Ishikawa (cell line): ENCODE data around the gene HCST.

Source experiments
- CEBPB ChIP-seq: IDR thresholded peaks from 2 replicates; pipeline ENCODE4 v1.6.1; 2012
- CREB1 ChIP-seq: IDR thresholded peaks from 2 replicates; pipeline ENCODE4 v1.6.1; 2012; ENCODE audit warnings: low read depth
- EP300 ChIP-seq: IDR thresholded peaks from 2 replicates; pipeline ENCODE4 v1.6.1; 2012; ENCODE audit warnings: borderline replicate concordance
- FOXM1 ChIP-seq: IDR thresholded peaks from 2 replicates; pipeline ENCODE4 v1.6.1; 2012; ENCODE audit warnings: low read depth, borderline replicate concordance
- MAX ChIP-seq: IDR thresholded peaks from 2 replicates; pipeline ENCODE4 v1.6.1; 2012
- NFIC ChIP-seq: IDR thresholded peaks from 2 replicates; pipeline ENCODE4 v1.6.1; 2012
- RAD21 ChIP-seq: IDR thresholded peaks from 2 replicates; pipeline ENCODE4 v1.6.1; 2012; ENCODE audit warnings: low read depth
- TAF1 ChIP-seq: IDR thresholded peaks from 2 replicates; pipeline ENCODE4 v1.6.1; 2012; ENCODE audit warnings: low read depth, mild to moderate bottlenecking
- TCF12 ChIP-seq: IDR thresholded peaks from 2 replicates; pipeline ENCODE4 v1.6.1; 2012; ENCODE audit warnings: low read depth
- TEAD4 ChIP-seq: IDR thresholded peaks from 2 replicates; pipeline ENCODE4 v1.6.1; 2012
- USF1 ChIP-seq: IDR thresholded peaks from 2 replicates; pipeline ENCODE4 v1.6.1; 2012
- YY1 ChIP-seq: IDR thresholded peaks from 2 replicates; pipeline ENCODE4 v1.6.1; 2012; ENCODE audit warnings: low read depth
- ZBTB7A ChIP-seq: IDR thresholded peaks from 2 replicates; pipeline ENCODE4 v1.6.1; 2012; ENCODE audit warnings: low read depth
- TF ChIP-seq, protein P1 (sequence below): IDR thresholded peaks from 2 replicates; pipeline ENCODE4 v1.6.1; 2012; ENCODE audit warnings: low read depth, mild to moderate bottlenecking

- TF ChIP-seq YY1 (no peak), TAF1 (no peak), EP300 (no peak), TCF12 (no peak), TEAD4 (no peak), FOXM1 (no peak), CREB1 (no peak), CEBPB (no peak), MAX (no peak), RAD21 (no peak), NFIC (no peak), USF1 (no peak), ZBTB7A (no peak)
- TF ChIP-seq, protein P1, sequence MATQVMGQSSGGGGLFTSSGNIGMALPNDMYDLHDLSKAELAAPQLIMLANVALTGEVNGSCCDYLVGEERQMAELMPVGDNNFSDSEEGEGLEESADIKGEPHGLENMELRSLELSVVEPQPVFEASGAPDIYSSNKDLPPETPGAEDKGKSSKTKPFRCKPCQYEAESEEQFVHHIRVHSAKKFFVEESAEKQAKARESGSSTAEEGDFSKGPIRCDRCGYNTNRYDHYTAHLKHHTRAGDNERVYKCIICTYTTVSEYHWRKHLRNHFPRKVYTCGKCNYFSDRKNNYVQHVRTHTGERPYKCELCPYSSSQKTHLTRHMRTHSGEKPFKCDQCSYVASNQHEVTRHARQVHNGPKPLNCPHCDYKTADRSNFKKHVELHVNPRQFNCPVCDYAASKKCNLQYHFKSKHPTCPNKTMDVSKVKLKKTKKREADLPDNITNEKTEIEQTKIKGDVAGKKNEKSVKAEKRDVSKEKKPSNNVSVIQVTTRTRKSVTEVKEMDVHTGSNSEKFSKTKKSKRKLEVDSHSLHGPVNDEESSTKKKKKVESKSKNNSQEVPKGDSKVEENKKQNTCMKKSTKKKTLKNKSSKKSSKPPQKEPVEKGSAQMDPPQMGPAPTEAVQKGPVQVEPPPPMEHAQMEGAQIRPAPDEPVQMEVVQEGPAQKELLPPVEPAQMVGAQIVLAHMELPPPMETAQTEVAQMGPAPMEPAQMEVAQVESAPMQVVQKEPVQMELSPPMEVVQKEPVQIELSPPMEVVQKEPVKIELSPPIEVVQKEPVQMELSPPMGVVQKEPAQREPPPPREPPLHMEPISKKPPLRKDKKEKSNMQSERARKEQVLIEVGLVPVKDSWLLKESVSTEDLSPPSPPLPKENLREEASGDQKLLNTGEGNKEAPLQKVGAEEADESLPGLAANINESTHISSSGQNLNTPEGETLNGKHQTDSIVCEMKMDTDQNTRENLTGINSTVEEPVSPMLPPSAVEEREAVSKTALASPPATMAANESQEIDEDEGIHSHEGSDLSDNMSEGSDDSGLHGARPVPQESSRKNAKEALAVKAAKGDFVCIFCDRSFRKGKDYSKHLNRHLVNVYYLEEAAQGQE = no peak
These were observed 6.3 kb upstream of the HCST start for GRCh38 chr19:35895911-35896642.
